ENCODE results near the gene ZNF618. TPM values are rescaled to one million over a fixed set of nuclear protein-coding genes. Genes with fewer than 3 reads are reported as not detected.

The ZNF618 gene
- total RNA-seq, 1 donor from 2014 or later: 3.9 TPM

DNA sequence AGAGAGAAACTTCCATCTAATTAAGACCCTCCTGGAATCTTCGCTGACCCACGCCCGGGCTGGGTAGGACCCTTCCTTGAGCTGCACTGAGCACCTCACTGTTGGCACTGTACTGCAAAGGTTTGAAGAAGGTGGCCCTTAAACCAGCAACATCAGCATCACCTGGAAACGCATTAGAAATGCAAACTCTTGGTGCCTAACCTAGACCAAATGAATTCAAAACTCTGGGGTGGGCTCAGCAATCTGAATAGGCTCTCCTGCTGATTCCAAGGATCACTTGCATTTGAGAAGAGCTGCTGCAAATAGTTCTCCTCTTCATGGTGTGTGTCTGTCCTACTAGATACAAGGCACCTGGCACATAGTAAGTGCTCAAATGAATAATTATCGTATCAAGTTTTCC lies 2.7 kb upstream of the ZNF618 start:
- no peak for DNase-seq (ENCODE audit: low read depth)
- H3K4me3 ChIP-seq (ENCODE audit: low read depth, low read length): no peak overlapping the region
- TF ChIP-seq CTCF (conservative IDR thresholded peaks at IDR 0.05; ENCODE audit: low read depth, low read length): no peak

DNA sequence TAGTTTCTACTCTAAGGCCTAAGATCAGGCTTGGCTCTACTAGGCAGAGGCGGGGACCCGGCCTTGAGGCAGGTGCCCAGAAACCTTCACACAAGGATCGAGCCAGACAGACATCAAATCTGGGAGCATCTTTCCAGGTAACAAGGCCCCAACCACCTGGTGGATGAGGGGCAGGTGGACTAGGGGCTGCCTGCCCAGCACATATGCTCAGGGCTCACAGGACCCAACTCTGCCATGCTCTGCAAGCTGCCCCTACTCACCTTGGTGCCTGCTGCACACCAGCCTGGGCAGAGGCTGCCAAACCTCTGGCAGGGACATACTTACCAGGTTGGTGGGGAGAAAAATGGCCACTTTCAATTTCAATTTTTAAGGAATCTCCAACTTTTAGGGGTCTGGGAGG lies 2.2 kb upstream of the ZNF618 start:
- no peak for DNase-seq (ENCODE audit: low read depth)
- no peak overlapping the region for H3K4me3 ChIP-seq (ENCODE audit: low read depth, low read length)
- TF ChIP-seq CTCF (conservative IDR thresholded peaks at IDR 0.05; ENCODE audit: low read depth, low read length): no peak

DNA sequence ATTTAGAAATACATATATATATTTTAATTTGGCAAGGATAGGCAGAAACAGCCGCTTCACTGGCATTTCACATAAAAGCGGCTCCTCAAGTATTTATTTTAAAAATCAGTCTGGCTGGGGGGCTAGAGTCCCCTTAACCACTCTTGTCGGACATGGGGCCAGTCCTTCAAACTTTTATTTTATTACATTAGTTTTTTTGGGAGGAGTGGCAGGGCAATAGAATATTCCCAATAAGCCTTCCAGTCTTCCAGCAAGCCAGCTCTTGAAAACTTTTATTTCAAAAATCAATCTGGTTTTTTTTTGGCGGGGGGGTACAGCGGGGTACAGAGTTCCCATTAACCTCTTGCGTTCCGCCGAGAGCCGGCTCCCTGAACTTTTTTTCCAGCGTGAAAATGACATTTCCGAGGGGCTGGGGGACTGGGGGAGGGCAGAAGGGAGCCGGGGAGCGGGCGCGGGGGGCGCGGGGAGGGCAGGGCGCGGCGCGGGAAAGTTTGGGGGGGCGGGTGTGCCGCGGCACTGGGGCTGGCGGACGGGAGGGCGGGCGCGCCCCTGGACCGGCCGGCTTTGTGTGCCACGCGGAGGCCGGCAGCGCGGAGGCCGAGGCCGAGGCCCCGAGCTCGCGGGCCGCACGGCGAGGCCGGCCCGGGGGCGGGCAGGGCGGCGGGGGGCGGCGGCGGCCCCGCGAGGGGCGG lies 504 bp upstream of the ZNF618 start:
- TF ChIP-seq CTCF (conservative IDR thresholded peaks at IDR 0.05; ENCODE audit: low read depth, low read length): no peak
- peak overlapping the region; percentile 47 for H3K4me3 ChIP-seq (ENCODE audit: low read depth, low read length)
- DNase-seq (ENCODE audit: low read depth): no peak

DNA sequence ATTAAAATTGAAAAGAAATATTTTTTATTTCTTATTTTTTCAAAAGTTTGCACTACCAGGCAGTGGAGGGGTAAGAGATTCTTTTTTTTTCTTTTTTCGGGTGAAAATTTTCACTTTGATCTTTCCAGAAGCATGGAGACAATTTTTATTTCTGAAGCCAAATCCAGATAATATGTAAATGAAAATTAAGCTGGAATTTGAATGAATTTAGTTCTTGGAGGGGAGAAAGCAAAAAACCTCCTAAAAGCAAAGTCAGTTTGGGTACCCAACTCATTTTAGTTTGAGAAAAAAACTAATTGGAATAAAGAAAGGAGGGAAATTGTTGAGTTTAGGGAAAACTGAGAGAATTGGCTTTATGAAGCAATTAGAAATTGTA lies 872 bp downstream of the ZNF618 start:
- TF ChIP-seq CTCF (conservative IDR thresholded peaks at IDR 0.05; ENCODE audit: low read depth, low read length): no peak
- DNase-seq (ENCODE audit: low read depth): no peak
- H3K4me3 ChIP-seq (ENCODE audit: low read depth, low read length): peak overlapping the region; percentile 83

- H3K4me3 ChIP-seq (ENCODE audit: low read depth, low read length): no peak overlapping the region
- no peak for TF ChIP-seq CTCF (conservative IDR thresholded peaks at IDR 0.05; ENCODE audit: low read depth, low read length)
- no peak for DNase-seq (ENCODE audit: low read depth)
Measured at GRCh38 chr9:113879318-113879717, 3.2 kb downstream of the ZNF618 start.

GRCh38 chr9:113879911-113880310 lies 3.8 kb downstream of the ZNF618 start:
- TF ChIP-seq CTCF (conservative IDR thresholded peaks at IDR 0.05; ENCODE audit: low read depth, low read length): no peak
- H3K4me3 ChIP-seq (ENCODE audit: low read depth, low read length): no peak overlapping the region
- no peak for DNase-seq (ENCODE audit: low read depth)

DNA sequence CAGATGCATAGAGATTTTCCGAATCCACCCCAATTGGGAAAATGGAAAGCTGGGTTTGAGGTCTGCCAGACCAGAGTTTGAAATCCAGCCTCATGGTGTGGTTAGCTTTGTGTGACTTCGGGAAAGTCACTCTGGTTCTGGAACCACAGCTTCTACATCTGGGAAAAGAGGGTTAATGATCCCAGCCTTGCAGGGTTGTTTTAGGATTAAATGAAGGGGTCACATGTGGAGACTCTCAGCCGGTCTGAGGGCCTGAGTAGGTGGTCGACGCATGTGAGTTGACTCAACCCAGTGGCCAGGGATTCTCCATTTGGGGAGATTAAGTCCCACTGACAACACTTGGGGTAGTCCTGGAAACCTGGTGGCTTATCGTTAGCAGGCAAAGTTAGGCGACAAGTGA lies 6.1 kb downstream of the ZNF618 start:
- no peak for DNase-seq (ENCODE audit: low read depth)
- no peak for TF ChIP-seq CTCF (conservative IDR thresholded peaks at IDR 0.05; ENCODE audit: low read depth, low read length)
- H3K4me3 ChIP-seq (ENCODE audit: low read depth, low read length): no peak overlapping the region

Measured in epithelial cell of proximal tubule (primary cell).